GM18868 (cell line): ENCODE measurements around the gene SLIT3.

Experiments
- ATAC-seq: cut with Tn5 transposase; IDR thresholded peaks from one replicate; pipeline ENCODE4 v1.9.1; 2021; ENCODE audit warnings: mild to moderate bottlenecking, moderate library complexity; ENCODE audit not compliant: unreplicated experiment

Gene SLIT3

DNA sequence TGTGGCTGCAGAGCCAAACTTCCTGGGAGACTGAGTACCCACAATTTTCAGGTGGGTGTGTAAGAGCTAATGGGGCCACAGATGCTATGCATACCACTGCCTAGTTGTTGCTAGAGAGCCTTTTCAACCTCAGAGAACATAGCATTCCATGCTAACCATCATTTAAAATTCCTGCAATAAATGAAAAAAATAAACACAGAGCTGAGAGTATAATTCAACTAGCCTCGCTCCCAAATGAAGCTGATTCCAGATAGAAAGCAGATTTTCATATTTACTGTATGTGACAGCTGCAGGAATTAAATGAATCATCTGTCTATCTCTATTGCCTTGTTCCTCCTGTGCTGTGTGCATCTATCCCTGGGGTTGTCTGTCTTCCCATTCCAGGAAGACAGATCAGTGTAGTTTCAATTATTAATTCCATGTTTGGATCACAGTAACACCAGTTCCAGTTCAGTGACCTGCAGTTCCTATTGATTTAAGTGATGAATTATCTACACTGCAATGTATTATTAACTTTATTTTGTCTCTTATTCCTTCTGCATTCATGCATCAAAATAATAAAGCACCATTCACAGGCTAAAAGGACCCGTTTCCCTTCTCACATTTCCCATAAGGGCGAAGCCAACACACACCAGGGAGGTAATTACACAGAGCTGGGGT, 324.5 kb downstream of the SLIT3 start:
- no peak for ATAC-seq

GRCh38 chr5:168975331-168975730, 325.6 kb downstream of the SLIT3 start:
- ATAC-seq: no peak

DNA sequence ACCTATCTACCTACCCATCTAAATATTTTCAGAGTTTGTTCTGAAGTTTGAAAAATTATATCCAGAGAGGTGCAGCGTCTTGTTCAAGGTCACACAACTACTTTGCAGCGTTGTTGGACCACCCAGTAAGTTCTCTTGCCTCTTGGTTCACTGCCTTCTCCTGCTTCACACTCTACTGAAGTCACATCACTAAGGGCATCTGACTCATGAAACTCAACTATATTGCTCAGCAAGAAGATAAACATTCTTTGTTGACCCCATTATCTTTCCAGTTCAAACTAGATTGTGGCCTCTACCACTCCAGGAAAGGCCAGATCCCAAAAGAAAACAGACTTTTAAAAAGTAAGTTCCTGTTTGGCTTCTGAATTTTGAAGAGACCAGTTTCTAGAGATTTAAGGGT, 326.9 kb downstream of the SLIT3 start:
- no peak for ATAC-seq

DNA sequence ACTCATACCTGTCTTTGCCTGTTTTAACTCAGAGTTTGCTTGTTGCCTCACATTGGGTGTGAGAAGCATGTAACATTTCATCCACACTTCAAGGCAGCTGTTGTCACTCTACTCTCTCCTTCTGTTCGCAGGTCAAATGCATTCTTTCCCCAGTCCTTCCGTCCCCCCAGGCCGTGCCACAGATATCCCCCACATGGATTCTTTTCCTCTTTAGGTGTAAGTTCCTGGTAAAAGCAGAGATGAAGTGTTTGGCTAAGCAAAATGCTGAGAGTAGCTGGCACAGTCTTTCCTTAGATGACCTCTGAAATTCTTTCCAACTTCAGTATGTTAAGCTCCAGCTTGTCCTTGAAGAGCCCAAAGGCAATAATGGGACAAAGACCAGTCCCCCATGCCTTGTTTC, 328.2 kb downstream of the SLIT3 start:
- ATAC-seq: no peak

GRCh38 chr5:168971100-168971499, 329.8 kb downstream of the SLIT3 start:
- no peak for ATAC-seq

GRCh38 chr5:168969326-168969886, 331.5 kb downstream of the SLIT3 start:
- ATAC-seq: no peak

GRCh38 chr5:168967882-168968620, 332.9 kb downstream of the SLIT3 start:
- no peak for ATAC-seq

DNA sequence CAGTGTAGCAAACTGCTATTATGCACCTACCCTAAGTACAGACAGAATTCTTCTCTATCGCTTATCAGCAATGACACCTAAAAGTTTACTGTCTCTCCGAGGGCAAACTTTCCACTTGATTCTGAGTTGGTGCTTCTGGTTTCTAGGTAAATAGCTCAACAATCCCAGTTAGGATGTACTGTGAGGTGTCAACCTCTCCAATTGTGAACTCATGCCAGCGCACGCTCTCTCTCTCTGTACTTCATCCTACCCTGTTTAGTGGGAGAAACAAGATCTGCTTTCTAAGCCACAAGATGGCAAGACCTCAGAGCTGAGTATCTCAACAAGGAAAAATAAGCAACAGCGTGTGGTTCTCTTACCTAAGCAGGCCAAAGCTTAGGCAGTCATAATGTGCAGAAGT, 335.3 kb downstream of the SLIT3 start:
- ATAC-seq: no peak

GRCh38 chr5:168964182-168964581, 336.8 kb downstream of the SLIT3 start:
- no peak for ATAC-seq

DNA sequence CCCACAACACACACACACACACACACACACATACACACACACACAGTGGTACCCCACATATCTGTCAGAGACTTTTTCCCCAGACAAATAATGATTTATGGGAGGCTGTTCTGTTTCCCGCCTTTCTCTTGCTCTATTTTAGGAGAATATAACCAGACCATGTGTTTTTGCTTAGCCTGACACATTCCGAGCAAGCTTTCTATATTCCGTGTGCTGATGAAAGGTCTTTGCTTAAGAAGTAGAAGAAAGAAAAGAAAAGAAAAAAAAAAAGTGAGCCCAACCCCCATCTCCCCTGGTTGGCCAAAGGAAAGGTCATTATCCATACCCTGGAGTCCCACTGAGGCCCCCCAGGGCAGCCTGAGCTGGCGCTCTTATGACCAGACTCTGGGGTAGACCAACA, 338.6 kb downstream of the SLIT3 start:
- no peak for ATAC-seq

DNA sequence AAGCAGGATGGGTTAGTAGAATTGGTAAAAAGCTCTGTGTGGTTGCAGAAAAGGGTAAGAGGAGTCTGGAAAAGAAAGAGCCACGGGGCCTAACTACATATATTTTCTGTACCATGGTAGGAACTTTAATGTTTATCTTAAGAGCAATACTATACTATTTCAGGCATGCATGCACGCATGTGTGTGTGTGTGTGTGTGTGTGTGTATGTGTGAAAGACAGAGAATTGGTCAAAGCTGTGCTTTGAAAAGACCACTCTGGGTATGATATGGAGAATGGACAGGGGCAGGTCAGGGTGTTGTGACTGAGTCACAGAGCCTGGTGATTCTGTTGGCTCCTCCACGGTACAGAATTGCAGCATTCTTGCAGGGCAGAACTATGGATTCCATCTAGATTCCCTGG, 339.3 kb downstream of the SLIT3 start:
- no peak for ATAC-seq

DNA sequence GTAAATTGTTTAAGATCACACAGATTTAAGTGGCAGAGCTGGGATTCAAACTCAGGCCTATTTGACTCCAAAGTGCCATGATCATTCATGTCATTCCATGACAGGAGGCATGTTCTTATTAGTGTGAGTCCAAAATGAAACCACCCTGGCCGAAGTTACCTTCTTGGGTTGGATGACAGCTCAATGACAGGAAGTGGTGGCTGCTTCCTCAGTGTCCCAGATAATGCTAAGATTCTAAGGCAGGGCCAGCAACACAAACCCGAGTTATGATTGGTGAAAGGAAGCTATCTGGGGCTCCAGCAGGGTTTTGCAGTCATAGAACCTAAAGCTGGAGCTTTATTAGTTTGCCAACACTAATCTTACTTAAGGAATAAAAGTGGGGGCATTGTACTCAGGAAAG, 340.4 kb downstream of the SLIT3 start:
- no peak for ATAC-seq

GRCh38 chr5:168953351-168953750, 347.6 kb downstream of the SLIT3 start:
- ATAC-seq: no peak

DNA sequence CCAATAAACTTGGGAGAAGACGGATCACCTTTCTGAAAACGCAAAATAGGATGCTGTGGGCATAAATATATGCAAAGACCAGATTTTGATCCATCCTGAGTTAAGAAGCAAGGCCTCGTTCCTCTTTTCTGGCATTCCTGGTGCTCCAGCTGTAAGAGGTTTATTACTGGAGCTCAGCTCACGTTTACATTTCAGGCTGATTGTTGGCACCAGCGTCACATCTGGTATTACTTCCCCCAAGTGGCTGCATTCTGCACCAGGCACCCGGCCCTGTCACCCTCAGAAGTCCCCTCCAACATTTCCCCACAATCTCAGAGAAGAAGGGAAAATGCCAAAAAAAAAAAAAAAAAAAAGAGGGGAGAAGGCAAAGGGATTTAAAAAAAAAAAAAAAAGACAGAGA, 348.7 kb downstream of the SLIT3 start:
- ATAC-seq: no peak

GRCh38 chr5:168951769-168952168, 349.2 kb downstream of the SLIT3 start:
- ATAC-seq: no peak

DNA sequence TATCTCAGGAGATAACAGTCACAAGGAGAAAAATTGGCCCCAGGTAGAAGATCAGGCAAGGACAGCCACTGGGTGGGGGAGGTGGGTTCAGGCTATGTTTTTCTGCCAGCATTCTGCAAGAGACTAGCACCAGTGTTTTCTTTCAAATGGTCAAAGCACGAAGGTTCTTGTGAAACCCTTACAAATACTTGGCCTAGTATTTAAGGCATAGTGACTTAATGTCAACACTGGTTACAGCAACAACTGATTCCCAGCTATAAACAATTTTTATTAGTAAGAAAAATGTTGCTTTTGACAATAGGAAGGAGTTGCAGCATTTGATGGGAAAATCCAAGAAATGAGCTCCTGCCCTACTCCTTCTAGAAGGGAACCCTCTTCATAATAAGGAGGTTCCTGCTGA, 349.6 kb downstream of the SLIT3 start:
- no peak for ATAC-seq

DNA sequence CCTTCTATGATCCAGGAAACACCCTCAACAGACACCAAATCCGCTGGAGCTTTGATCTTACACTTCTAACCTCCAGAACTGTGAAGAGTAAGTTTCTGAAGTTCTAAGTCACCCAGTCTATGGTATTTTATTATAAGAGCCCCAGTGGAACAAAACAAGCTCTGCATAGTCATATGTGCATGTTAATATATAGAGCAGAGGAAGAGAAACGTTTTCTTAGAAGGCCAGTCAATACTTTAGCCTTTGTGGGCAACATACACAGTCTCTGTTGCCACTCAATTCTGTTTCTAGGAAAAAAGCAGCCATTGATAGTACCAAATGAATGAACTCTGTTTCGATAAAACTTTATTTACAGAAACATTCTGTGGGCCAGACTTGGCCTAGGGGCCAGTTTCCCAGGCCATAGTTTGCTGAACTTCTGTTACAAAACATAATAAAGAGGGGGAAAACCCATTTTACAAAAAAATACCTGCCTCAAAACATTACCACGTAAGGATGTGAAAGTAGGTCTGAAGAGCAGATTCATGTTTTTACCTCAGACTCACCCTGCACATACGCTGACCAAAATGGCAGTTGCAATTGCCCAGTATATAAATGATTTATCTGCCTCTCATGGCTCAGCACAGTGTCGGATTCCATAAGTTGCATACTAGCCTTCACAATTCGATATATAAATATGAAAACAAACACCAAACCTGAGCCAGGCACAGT, 350.5 kb downstream of the SLIT3 start:
- peak; percentile 69 for ATAC-seq

DNA sequence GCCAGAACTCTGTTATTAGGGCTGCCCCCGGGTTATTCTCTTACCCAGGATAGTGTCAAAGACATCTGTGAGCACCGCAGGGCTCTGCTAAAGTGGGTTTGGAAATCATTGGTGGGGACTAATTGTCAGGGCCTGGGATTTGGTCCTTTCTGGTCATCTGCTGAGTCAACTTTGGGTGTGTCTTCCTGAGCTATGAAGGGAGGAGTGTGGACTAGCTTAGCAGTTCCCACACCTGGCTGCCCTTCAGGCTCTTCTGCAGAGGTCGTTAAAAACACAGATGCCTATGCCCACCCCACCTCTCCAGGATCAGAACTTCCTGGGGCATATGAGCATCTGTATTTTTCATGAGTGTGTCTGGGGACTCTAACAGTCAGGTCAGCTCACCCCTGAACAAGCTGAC, 352.2 kb downstream of the SLIT3 start:
- no peak for ATAC-seq

GRCh38 chr5:168947212-168947868, 353.6 kb downstream of the SLIT3 start:
- peak; percentile 60 for ATAC-seq

GRCh38 chr5:168946363-168946762, 354.6 kb downstream of the SLIT3 start:
- no peak for ATAC-seq

DNA sequence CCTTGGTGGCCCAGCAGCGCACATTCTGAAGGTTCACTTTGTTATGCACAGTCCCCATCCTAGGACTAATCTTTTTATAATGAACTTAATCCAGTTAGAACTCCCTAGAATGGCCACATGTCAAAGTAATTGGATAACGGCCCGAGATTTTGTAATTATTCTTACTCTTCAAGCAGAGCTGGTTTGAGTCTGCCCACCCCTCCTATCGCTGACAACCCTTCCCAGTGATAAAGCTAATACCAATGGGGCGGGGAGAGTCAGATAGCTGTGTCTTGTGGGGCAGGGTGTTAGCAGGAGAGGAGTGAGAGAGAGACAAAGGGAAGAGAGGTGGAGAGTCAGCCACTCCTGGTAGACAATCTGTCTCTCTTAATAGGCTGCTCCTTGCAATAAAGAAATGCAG, 356.9 kb downstream of the SLIT3 start:
- ATAC-seq: no peak
